NB4 (cell line): ENCODE results near the gene XIAP.

ENCODE experiments used
- CTCF ChIP-seq: IDR thresholded peaks from one replicate; pipeline ENCODE4 v1.5.1; 2012; ENCODE audit warnings: low read depth, low read length
- MAX ChIP-seq: IDR thresholded peaks from 2 replicates; pipeline ENCODE4 v1.6.1; 2011; ENCODE audit warnings: low read depth, low read length
- MYC ChIP-seq: IDR thresholded peaks from 2 replicates; pipeline ENCODE4 v1.6.1; 2011; ENCODE audit warnings: low read depth, low read length
- POLR2A ChIP-seq: IDR thresholded peaks from 2 replicates; pipeline ENCODE4 v1.6.1; 2011; ENCODE audit warnings: mild to moderate bottlenecking; ENCODE audit not compliant: insufficient read length; ENCODE audit errors: extremely low read depth

- no peak for TF ChIP-seq CTCF
- peak; percentile 38 for TF ChIP-seq POLR2A
- no peak for TF ChIP-seq MAX
- no peak for TF ChIP-seq MYC
Measured at GRCh38 chrX:123962794-123963373, 103.0 kb downstream of the XIAP start.
